ENCODE data around the gene KLHL33. TPM values are rescaled to one million over a fixed set of nuclear protein-coding genes. Genes with fewer than 3 reads are reported as not detected.

KLHL33 gene
- total RNA-seq, 1 donor from 2014 or later: not detected

DNA sequence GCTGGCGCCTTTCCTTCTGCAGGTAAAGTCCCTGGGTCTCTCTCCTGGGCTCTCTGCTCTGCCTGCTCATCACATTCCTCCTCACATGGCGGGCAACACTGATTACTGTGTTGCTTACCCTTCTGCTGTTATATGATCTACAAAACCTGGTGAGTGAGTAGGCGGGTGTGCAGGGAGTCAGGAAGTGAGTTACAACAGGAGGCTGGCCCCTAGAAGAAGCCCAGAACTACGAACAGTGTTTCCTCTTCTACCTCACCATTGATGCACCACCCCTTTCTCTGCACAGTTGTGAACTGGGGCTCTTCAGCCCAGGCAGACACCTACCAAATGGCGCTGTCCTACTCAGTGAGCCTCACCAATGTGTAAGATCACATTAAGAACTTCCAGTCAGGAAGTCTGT is 4.9 kb upstream of the KLHL33 start:
- H3K4me3 ChIP-seq: no peak overlapping the region
- H3K27me3 ChIP-seq: no peaks in the 10 kb centered on the region
- intact Hi-C loops (cut with DNase I): no loop called here
- H3K27ac ChIP-seq: no peak overlapping the region
- DNase-seq (ENCODE audit: low spot score in 2 of 2): no peak
- no peaks in the 10 kb centered on the region for H3K4me1 ChIP-seq
- H3K36me3 ChIP-seq: peaks cover 0 to 5% of the 10 kb centered on the region in 2 donors
- no peaks in the 10 kb centered on the region for H3K9me3 ChIP-seq
- TF ChIP-seq, protein P1, sequence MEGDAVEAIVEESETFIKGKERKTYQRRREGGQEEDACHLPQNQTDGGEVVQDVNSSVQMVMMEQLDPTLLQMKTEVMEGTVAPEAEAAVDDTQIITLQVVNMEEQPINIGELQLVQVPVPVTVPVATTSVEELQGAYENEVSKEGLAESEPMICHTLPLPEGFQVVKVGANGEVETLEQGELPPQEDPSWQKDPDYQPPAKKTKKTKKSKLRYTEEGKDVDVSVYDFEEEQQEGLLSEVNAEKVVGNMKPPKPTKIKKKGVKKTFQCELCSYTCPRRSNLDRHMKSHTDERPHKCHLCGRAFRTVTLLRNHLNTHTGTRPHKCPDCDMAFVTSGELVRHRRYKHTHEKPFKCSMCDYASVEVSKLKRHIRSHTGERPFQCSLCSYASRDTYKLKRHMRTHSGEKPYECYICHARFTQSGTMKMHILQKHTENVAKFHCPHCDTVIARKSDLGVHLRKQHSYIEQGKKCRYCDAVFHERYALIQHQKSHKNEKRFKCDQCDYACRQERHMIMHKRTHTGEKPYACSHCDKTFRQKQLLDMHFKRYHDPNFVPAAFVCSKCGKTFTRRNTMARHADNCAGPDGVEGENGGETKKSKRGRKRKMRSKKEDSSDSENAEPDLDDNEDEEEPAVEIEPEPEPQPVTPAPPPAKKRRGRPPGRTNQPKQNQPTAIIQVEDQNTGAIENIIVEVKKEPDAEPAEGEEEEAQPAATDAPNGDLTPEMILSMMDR (IDR thresholded peaks at IDR 0.05): no peak

DNA sequence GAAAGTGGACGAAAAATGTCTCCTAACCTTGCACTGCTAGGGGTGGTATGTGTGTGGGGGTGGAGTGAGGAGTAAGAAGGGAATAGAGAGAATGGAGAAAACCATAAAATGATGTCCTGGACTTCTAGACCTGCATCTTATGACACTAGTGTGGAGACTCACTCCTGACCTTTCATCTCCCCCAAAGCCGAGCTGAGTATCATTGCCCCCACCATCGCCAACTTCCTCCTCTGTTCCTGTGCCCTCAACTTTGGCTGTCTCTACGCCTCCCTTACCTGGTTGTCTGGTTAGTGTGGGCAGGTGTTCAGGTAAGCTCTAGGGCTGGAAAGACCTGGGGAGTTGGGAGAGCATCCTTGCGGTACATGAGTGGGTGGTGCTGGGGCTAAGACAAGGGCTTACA is 4.5 kb upstream of the KLHL33 start:
- intact Hi-C loops (cut with DNase I): no loop called here
- Histone ChIP-seq H3K4me3 (no peak overlapping the region), H3K27me3 (no peaks in the 10 kb centered on the region), H3K27ac (no peak overlapping the region), H3K36me3 (peaks cover 0 to under 1% of the 10 kb centered on the region in 2 donors), H3K9me3 (no peaks in the 10 kb centered on the region), H3K4me1 (peaks cover 0 to under 1% of the 10 kb centered on the region in 2 donors)
- no peak for DNase-seq (ENCODE audit: low spot score in 2 of 2)
- TF ChIP-seq, protein P1 (IDR thresholded peaks at IDR 0.05): no peak

DNA sequence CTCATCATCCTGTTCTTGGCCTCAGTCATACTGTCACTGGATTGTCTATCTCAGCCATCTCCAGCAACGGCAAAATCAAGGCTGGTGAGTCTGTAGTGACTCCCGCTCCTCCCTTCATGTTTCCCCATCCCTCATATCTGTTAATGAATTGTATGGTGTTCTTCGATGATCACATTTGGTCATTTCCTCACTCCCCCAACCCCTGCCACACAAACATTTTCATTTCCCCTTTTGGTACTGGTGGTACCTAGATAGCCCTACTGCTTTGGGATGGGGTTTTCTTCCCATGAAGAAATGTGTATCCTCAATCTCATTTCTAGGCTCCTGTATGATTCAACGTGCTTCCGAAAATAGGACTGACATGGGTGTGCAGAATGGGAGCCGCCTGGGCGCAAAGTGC is 2.7 kb upstream of the KLHL33 start:
- Histone ChIP-seq H3K27me3 (no peaks in the 10 kb centered on the region), H3K27ac (no peak overlapping the region), H3K36me3 (no peaks in the 10 kb centered on the region), H3K9me3 (no peaks in the 10 kb centered on the region), H3K4me1 (peaks cover 5% of the 10 kb centered on the region in 2 donors), H3K4me3 (no peak overlapping the region)
- intact Hi-C loops (cut with DNase I): no loop called here
- TF ChIP-seq, protein P1 (IDR thresholded peaks at IDR 0.05): no peak
- no peak for DNase-seq (ENCODE audit: low spot score in 2 of 2)

DNA sequence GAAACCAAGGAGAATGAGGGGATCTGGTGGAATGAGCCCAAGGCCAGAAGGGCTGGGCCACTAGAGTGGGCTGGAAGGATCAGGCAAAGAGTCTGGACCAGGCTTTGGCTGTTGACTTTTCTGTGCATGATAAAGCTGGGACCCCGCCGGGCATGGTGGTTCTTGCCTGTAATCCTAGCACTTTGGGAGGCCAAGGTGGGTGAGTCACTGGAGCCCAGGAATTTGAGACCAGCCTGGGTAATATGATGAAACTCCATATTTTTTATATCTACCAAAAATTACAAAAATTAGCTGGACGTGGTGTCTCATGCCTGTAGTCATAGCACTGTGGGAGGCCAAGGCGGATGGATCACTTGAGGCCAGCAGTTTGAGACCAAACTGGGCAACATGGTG is 393 bp upstream of the KLHL33 start:
- TF ChIP-seq, protein P1 (IDR thresholded peaks at IDR 0.05): no peak
- Histone ChIP-seq H3K4me3 (no peak overlapping the region), H3K27me3 (no peaks in the 10 kb centered on the region), H3K36me3 (no peaks in the 10 kb centered on the region), H3K9me3 (no peaks in the 10 kb centered on the region), H3K4me1 (peaks cover 5% of the 10 kb centered on the region in 2 donors), H3K27ac (no peak overlapping the region)
- DNase-seq (ENCODE audit: low spot score in 2 of 2): no peak
- intact Hi-C loops (cut with DNase I): no loop called here

DNA sequence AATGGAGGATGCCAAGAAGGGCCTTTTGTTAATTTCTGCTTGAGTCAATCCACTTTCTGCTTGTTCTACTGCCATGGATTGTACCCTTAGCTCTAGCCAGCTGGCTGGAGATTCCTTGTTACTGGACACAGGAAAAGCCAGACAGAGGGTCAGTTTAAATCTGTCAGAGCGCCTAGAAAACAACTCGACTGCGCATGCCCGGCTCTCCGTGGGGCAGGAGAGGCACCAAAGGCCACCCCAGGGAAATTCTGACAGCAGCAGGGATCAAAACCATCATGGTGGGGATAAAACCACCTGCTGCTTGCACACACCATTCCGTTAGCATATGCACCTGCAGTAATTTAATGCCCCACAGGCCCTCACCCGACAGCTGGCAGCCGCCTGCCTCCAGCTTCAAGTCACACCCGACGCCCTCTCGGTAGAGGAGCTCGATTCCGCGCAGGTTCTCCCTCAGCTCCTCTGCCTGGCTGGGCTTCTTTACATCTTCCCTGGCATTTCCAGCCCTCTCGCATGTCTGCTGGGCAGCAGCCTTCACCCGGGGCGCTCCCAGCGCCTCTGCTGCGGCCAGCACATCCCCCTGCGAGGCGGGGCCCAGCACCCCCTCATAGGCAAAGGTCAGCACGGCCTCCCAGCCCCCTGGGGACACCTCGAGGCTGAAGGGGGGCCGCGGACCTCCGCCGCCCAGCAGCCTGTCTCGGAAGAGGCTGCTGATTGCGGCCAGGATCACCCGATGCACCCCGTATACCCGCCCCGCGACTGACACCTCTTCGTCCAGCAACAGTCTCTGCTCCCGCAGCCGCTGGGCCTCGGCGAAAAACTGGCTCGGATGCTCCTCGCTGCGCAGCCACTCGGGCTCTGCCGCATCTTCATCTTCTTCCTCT is 1.0 kb downstream of the KLHL33 start:
- no peaks in the 10 kb centered on the region for H3K36me3 ChIP-seq
- intact Hi-C loops (cut with DNase I): no loop called here
- peak in 1 of 2 donors; percentile 74 for DNase-seq (ENCODE audit: low spot score in 2 of 2)
- TF ChIP-seq, protein P1 (IDR thresholded peaks at IDR 0.05): no peak
- no peaks in the 10 kb centered on the region for H3K27me3 ChIP-seq
- H3K27ac ChIP-seq: peak overlapping the region; percentile 2 to 42
- no peaks in the 10 kb centered on the region for H3K9me3 ChIP-seq
- H3K4me1 ChIP-seq: peaks cover 5% of the 10 kb centered on the region in 2 donors
- peak overlapping the region; percentile 31 to 56 for H3K4me3 ChIP-seq

Data from ascending aorta (tissue), 2 donors.